Heart left ventricle (tissue), 16 donors: ENCODE measurements around the gene EFNA5. TPM values are rescaled to one million over a fixed set of nuclear protein-coding genes. Genes with fewer than 3 reads are reported as not detected.

ENCODE experiments used
- ATAC-seq, 4 donors: fragments of 200-7000 bp; cut with Tn5 transposase; one replicate each; pipeline ENCODE4 v1.9.1; 2020 to 2022; ENCODE audit warnings: moderate library complexity in 4 of 4, mild to moderate bottlenecking in 3 of 4, moderate number of reproducible peaks in 1 of 4
- DNase-seq, 5 donors: peaks; one replicate each; pipeline ENCODE4 v3.0.0-alpha.2; 2020
- H3K27ac ChIP-seq, 12 donors: fragments of 200-600 bp; sonication (generic) in 4 of 12; one replicate each; pipeline versions ENCODE4 v1.5.0 to v1.8.0; 2016 to 2022; ENCODE audit warnings: mild to moderate bottlenecking in 2 of 12
- H3K27me3 ChIP-seq, 9 donors: fragments of 200-600 bp; sonication (generic) in 2 of 9; one replicate each; pipeline versions ENCODE4 v1.5.1 to v1.8.0; 2016 to 2022; ENCODE audit warnings: mild to moderate bottlenecking in 3 of 9
- H3K36me3 ChIP-seq, 9 donors: fragments of 200-600 bp; sonication (generic) in 2 of 9; one replicate each; pipeline versions ENCODE4 v1.5.0 to v1.8.0; 2018 to 2022; ENCODE audit warnings: mild to moderate bottlenecking in 2 of 9
- H3K4me1 ChIP-seq, 12 donors: fragments of 200-600 bp; sonication (generic) in 4 of 12; one replicate each; pipeline versions ENCODE4 v1.5.0 to v1.8.0; 2016 to 2022; ENCODE audit warnings: mild to moderate bottlenecking in 3 of 12
- H3K4me3 ChIP-seq, 12 donors: fragments of 200-600 bp; sonication (generic) in 4 of 12; one replicate each; pipeline versions ENCODE4 v1.5.0 to v1.8.0; 2017 to 2022; ENCODE audit warnings: mild to moderate bottlenecking in 9 of 12, moderate library complexity in 4 of 12
- H3K9me3 ChIP-seq, 12 donors: fragments of 200-600 bp; sonication (generic) in 4 of 12; one replicate each; pipeline versions ENCODE4 v1.5.0 to v1.8.0; 2016 to 2022; ENCODE audit warnings: mild to moderate bottlenecking in 1 of 12
- CTCF ChIP-seq, 12 donors: fragments of 200-600 bp; sonication (generic) in 4 of 12; IDR thresholded peaks; one replicate each; pipeline versions ENCODE4 v1.5.0 to v1.8.0; 2018 to 2022; ENCODE audit warnings: antibody characterized with exemption in 12 of 12, mild to moderate bottlenecking in 5 of 12
- POLR2A ChIP-seq, 2 donors: fragments of 450-650 bp; IDR thresholded peaks; one replicate each; pipeline ENCODE4 v1.6.1; 2017; ENCODE audit warnings: antibody characterized with exemption in 2 of 2, mild to moderate bottlenecking in 2 of 2, moderate library complexity in 2 of 2
- WGBS, 4 donors: extraction: QIAGEN DNeasy Blood & Tissue Kit in 2 of 4; methylation state at CpG; one replicate each; pipeline versions ENCODE4 v1.1.5 to v1.1.7; 2013 to 2018; 5-methylcytosine and 5-hydroxymethylcytosine counted together
- intact Hi-C, 10 donors: fragments of 100-400 bp; cut with DNase I; formaldehyde crosslinking; loops; one replicate each; pipeline versions ENCODE4 v1.11.1 to v1.14.2; 2022
- polyA plus RNA-seq, 2 donors: library from polyadenylated mRNA; stranded (reverse); fragments of 200-250 nt; gene quantifications; one replicate each; pipeline ENCODE4 v1.2.3, GENCODE V29; 2013
- total RNA-seq, 9 donors: library from RNA; depleted of rRNA in 2 of 9; stranded (reverse); fragments of >200 nt in 2 of 9; fragmentation: NEBNext Ultra II Directional in 3 of 9; extraction: Animal tissue kit (Norgen Biotek cat#: 25700) in 3 of 9; gene quantifications; one replicate each; pipeline versions ENCODE4 v1.1.0 to v1.2.4, GENCODE V29; 2016 to 2023
- donor health status: ischemic (EF 13 %, LVEDD 7.1; RV severe dilation, severe dysfunction).
- donor health status: healthy with polysubstance abuse.
- donor health status: DM: no; HTN: yes; CAD: no.
- donor health status: DM: no; HTN: no; CAD: no.
- donor health status: ischemic (EF 25% LVEDD 6.9; RV normal size, moderate dysfunction).
- donor health status: ischemic (EF 25% LVEDD 5.7; RV mildly dilated, moderate dysfunction).
- donor health status: healthy.
- donor health status: DM: yes; HTN: yes; CAD: no.
- donor health status: ischemic (EF 35%, LVEDD 5.7; RV mildly dilated, moderate dysfunction).
- donor health status: nonischemic (EF 11% LVEDD 7.7; RV severe dilation, severe dysfunction).
- donor health status: DM: yes; HTN: yes; CAD: no.
- donor health status: PGD.
- donor health status: ischemic (EF 29% LVEDD 5.4; RV normal size, mild dysfunction).
- donor health status: nonischemic (EF 23%, LVEDD 6.1; RV moderate dilation, normal function).

The EFNA5 gene
- total and polyA plus RNA-seq, 11 donors = 6.1 to 58.4 (median 28.3) TPM

- no peak overlapping the region for H3K27ac ChIP-seq
- H3K4me1 ChIP-seq = peaks cover 0 to 21% (median 0%) of the 10 kb centered on the region in 12 donors
- peaks cover 0 to 14% (median 0%) of the 10 kb centered on the region in 12 donors for H3K9me3 ChIP-seq
- DNase-seq = no peak
- TF ChIP-seq POLR2A (IDR thresholded peaks at IDR 0.05) (no peak), CTCF (IDR thresholded peaks at IDR 0.05) (no peak)
- no peak for ATAC-seq
- 80 to 87% (median 82%) methylated on average over 2 of the region's 2 CpGs for WGBS, 4 donors
- intact Hi-C loops = no loop called here
- no peaks in the 10 kb centered on the region for H3K27me3 ChIP-seq
- no peak overlapping the region for H3K4me3 ChIP-seq
- H3K36me3 ChIP-seq = no peaks in the 10 kb centered on the region
These were observed 228.3 kb downstream of the EFNA5 start for GRCh38 chr5:107442452-107442851.

GRCh38 chr5:107439832-107440231 lies 230.9 kb downstream of the EFNA5 start:
- Histone ChIP-seq H3K9me3 (peaks cover 0 to 14% (median 0%) of the 10 kb centered on the region in 12 donors), H3K4me3 (no peak overlapping the region), H3K27ac (no peak overlapping the region), H3K4me1 (peaks cover 0 to 32% (median 0%) of the 10 kb centered on the region in 12 donors), H3K27me3 (no peaks in the 10 kb centered on the region), H3K36me3 (no peaks in the 10 kb centered on the region)
- ATAC-seq (no peak), DNase-seq (no peak)
- WGBS, 4 donors = 71 to 74% (median 72%) methylated on average over 2 of the region's 2 CpGs
- no peak for TF ChIP-seq CTCF (IDR thresholded peaks at IDR 0.05)
- no peak for TF ChIP-seq POLR2A (IDR thresholded peaks at IDR 0.05)
- intact Hi-C loops = no loop called here

- peaks cover 0 to 14% (median 0%) of the 10 kb centered on the region in 12 donors for H3K9me3 ChIP-seq
- intact Hi-C loops = no loop called here
- TF ChIP-seq CTCF (IDR thresholded peaks at IDR 0.05) = no peak
- TF ChIP-seq POLR2A (IDR thresholded peaks at IDR 0.05) = no peak
These were observed 232.7 kb downstream of the EFNA5 start for GRCh38 chr5:107437986-107438510.

GRCh38 chr5:107437154-107437553 lies 233.6 kb downstream of the EFNA5 start:
- no peak overlapping the region for H3K4me3 ChIP-seq
- H3K27me3 ChIP-seq = no peaks in the 10 kb centered on the region
- no peak overlapping the region for H3K27ac ChIP-seq
- no peak for DNase-seq
- no peaks in the 10 kb centered on the region for H3K36me3 ChIP-seq
- WGBS, 4 donors = 82 to 90% (median 87%) methylated on average over 3 of the region's 3 CpGs
- peaks cover 0 to 42% (median 5%) of the 10 kb centered on the region in 12 donors for H3K4me1 ChIP-seq
- peaks cover 0 to 14% (median 0%) of the 10 kb centered on the region in 12 donors for H3K9me3 ChIP-seq
- intact Hi-C loops = no loop called here
- ATAC-seq = no peak
- TF ChIP-seq POLR2A (IDR thresholded peaks at IDR 0.05) (no peak), CTCF (IDR thresholded peaks at IDR 0.05) (no peak)

More at GRCh38 chr5:107437986-107438510, 232.7 kb downstream of the EFNA5 start:
- no peaks in the 10 kb centered on the region for H3K27me3 ChIP-seq
- H3K4me3 ChIP-seq = no peak overlapping the region
- H3K4me1 ChIP-seq = peaks cover 0 to 36% (median 2%) of the 10 kb centered on the region in 12 donors
- H3K36me3 ChIP-seq = no peaks in the 10 kb centered on the region
- no peak for DNase-seq
- ATAC-seq = no peak
- no peak overlapping the region for H3K27ac ChIP-seq
- 83 to 88% (median 85%) methylated on average over 6 of the region's 6 CpGs for WGBS, 4 donors
